ENCODE results near the gene BMP7.

Gene BMP7

DNA sequence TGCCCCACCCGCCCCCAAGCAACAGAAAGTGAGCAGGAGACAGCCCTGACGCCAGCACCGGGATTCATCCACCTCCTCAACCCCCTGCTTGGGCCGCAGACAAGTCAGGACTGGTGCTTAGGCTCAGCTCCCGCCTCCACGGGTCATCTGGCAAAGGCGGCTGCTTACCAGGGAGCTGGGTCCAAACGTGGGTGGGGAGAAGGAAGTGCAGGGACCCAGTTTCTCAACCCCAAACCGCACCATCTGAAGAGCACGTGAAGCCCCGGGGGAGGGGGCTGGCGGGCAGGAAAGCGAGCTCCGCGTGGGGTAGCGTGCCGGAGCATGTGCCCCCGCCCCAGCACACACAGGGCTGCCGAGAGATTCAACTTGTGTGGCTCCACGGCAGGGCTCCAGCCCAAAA lies 87.2 kb downstream of the BMP7 start:
- no peak overlapping the region for H3K27ac Mint-ChIP-seq
- H3K4me3 Mint-ChIP-seq: no peak overlapping the region
- no peaks in the 10 kb centered on the region for H3K36me3 Mint-ChIP-seq
- DNase-seq (ENCODE audit: low spot score in 2 of 2) (no peak), ATAC-seq (no peak)
- H3K9me3 Mint-ChIP-seq: peaks cover 4% of the 10 kb centered on the region
- peaks cover 9% of the 10 kb centered on the region for H3K4me1 Mint-ChIP-seq

- ATAC-seq: no peak
- H3K4me3 Mint-ChIP-seq: no peak overlapping the region
- DNase-seq (ENCODE audit: low spot score in 2 of 2): no peak
- peaks cover 4% of the 10 kb centered on the region for H3K9me3 Mint-ChIP-seq
- peaks cover 9% of the 10 kb centered on the region for H3K4me1 Mint-ChIP-seq
- no peaks in the 10 kb centered on the region for H3K36me3 Mint-ChIP-seq
- H3K27ac Mint-ChIP-seq: no peak overlapping the region
These were observed 87.8 kb downstream of the BMP7 start for GRCh38 chr20:57178582-57179111.

DNA sequence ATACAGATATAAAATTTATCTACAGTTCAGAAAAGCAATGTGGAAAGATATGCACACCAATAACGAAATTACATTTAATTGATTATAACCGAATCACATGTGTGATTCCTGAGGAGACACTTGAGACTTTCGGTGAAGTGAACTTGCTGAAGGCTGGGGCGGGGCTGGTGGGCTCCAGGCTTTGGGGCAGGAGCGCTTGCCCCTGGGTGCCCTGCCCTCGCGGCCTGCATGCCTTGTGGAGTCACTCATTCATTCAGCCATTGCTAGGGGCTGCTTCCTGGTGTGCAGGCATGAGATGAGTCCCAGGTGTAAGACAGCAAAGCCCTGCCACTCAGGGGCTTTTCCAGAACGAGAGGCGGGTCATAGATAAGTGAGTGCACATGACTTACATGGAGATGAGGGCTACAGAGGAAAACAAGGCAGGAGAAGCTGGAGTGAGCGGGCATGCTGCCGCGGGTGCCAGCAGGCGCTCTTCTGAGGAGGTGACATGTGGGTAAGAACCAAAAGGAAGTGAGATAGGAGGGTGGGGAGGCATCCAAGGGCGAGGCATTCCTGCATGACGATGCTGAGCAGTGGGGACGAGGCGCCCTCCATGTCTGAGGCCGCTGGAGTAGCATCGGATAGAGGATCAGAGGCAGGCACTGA lies 88.7 kb downstream of the BMP7 start:
- peaks cover 9% of the 10 kb centered on the region for H3K4me1 Mint-ChIP-seq
- no peaks in the 10 kb centered on the region for H3K36me3 Mint-ChIP-seq
- ATAC-seq: no peak
- no peak for DNase-seq (ENCODE audit: low spot score in 2 of 2)
- H3K4me3 Mint-ChIP-seq: no peak overlapping the region
- no peak overlapping the region for H3K27ac Mint-ChIP-seq
- peaks cover 4% of the 10 kb centered on the region for H3K9me3 Mint-ChIP-seq

GRCh38 chr20:57176842-57177241 lies 89.6 kb downstream of the BMP7 start:
- no peaks in the 10 kb centered on the region for H3K36me3 Mint-ChIP-seq
- H3K27ac Mint-ChIP-seq: no peak overlapping the region
- peaks cover 9% of the 10 kb centered on the region for H3K4me1 Mint-ChIP-seq
- H3K9me3 Mint-ChIP-seq: peaks cover 4% of the 10 kb centered on the region
- DNase-seq (ENCODE audit: low spot score in 2 of 2) (no peak), ATAC-seq (no peak)
- no peak overlapping the region for H3K4me3 Mint-ChIP-seq

DNA sequence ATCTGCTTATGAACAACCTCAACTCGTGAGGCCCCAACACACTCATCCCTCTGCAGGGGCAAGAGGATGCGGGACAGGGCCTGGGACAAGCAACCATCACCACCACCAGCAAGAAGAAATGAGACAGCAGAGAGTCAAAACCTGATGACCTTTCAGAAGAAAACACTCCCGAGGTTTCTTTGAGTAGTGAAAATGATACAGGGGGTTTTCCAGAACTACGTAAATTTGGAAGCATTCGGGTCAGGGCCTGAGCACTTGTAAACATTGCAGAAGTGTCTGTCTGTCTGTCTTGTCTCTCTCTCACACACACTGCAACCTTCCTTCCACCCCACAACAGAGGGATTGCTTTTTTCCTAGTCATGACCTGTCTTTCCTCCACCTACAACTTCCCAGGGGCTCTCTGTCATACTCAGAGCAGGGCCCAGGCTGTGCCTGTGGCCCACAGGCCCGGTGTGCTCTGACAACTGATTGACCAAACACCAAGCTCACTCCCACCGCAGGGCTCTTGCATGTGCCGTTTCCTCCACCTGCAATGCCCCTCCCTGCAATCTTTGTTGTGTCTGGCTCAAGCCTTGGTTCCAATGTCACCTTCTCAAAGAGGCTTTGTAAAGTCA lies 90.9 kb downstream of the BMP7 start:
- ATAC-seq (peak; percentile 63), DNase-seq (ENCODE audit: low spot score in 2 of 2) (peak in 1 of 2 donors; percentile 51)
- Mint-ChIP-seq H3K9me3 (peaks cover 4% of the 10 kb centered on the region), H3K4me1 (peaks cover 9% of the 10 kb centered on the region), H3K27ac (no peak overlapping the region), H3K4me3 (no peak overlapping the region), H3K36me3 (no peaks in the 10 kb centered on the region)

DNA sequence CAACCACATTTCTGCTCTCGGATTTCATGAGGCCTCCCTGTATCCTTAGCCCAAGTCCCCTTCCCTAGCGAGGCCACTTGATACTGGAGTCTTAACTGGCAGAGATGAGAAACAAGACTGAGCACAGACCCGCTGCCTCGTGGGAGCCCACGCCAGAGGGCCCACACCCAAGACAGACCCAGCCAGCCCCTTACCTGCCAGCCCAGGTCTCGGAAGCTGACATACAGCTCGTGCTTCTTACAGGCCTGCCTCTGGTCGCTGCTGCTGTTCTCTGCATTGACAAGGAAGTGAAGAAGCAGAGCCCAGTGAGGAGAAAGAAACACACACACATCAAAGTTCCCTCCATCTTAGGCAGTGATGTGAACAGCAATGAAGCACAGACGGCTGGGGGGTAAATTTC lies 91.7 kb downstream of the BMP7 start:
- no peak overlapping the region for H3K4me3 Mint-ChIP-seq
- peaks cover 4% of the 10 kb centered on the region for H3K9me3 Mint-ChIP-seq
- no peak overlapping the region for H3K27ac Mint-ChIP-seq
- no peak for DNase-seq (ENCODE audit: low spot score in 2 of 2)
- peaks cover 9% of the 10 kb centered on the region for H3K4me1 Mint-ChIP-seq
- H3K36me3 Mint-ChIP-seq: no peaks in the 10 kb centered on the region
- no peak for ATAC-seq

- Mint-ChIP-seq H3K4me1 (peaks cover 9% of the 10 kb centered on the region), H3K36me3 (no peaks in the 10 kb centered on the region), H3K27ac (no peak overlapping the region), H3K4me3 (no peak overlapping the region), H3K9me3 (peaks cover 4% of the 10 kb centered on the region)
- DNase-seq (ENCODE audit: low spot score in 2 of 2): no peak
- no peak for ATAC-seq
These were observed 92.5 kb downstream of the BMP7 start for GRCh38 chr20:57173986-57174385.

DNA sequence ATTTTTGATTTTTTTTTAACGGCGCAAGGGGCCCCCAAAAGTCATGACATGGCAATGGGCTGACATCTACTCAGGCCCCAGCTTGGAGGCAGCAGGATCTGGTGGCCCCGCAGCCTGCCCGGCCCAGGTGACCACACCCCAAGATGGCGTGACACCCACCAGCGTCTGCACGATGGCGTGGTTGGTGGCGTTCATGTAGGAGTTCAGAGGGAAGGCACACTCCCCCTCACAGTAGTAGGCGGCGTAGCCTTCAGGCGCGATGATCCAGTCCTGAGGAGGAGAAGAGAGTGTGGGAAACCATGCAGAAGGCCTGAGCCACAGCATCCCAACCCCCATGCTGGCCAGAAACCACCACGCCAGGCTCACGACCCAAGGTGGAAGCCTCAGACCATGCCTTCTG lies 93.4 kb downstream of the BMP7 start:
- no peaks in the 10 kb centered on the region for H3K36me3 Mint-ChIP-seq
- ATAC-seq (no peak), DNase-seq (ENCODE audit: low spot score in 2 of 2) (no peak)
- no peak overlapping the region for H3K4me3 Mint-ChIP-seq
- H3K9me3 Mint-ChIP-seq: peaks cover 3% of the 10 kb centered on the region
- H3K4me1 Mint-ChIP-seq: peaks cover 7% of the 10 kb centered on the region
- H3K27ac Mint-ChIP-seq: no peak overlapping the region

DNA sequence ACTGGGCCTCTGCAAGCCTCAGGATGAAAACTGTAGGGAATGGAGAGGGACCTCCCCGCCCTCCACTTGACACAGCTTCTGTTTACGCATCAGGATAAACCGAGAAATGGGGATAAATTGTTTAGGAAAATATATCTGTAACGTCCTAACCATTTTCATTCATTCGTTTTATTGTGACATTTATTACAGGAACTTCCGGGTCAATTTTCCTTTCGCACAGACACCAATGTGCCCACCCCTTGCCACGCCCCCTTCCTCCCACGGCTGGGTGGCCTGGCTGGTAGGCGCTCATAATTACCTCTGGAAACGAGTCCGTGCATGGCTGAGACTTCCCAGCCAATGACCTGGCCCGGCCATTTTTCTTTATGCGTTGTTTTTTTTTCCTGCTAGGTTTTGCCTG lies 96.1 kb downstream of the BMP7 start:
- no peaks in the 10 kb centered on the region for H3K9me3 Mint-ChIP-seq
- H3K36me3 Mint-ChIP-seq: no peaks in the 10 kb centered on the region
- H3K4me3 Mint-ChIP-seq: no peak overlapping the region
- H3K4me1 Mint-ChIP-seq: no peaks in the 10 kb centered on the region
- DNase-seq (ENCODE audit: low spot score in 2 of 2) (no peak), ATAC-seq (no peak)
- no peak overlapping the region for H3K27ac Mint-ChIP-seq

- Mint-ChIP-seq H3K4me3 (no peak overlapping the region), H3K27ac (no peak overlapping the region), H3K4me1 (no peaks in the 10 kb centered on the region), H3K9me3 (no peaks in the 10 kb centered on the region), H3K36me3 (no peaks in the 10 kb centered on the region)
- no peak for ATAC-seq
- DNase-seq (ENCODE audit: low spot score in 2 of 2): no peak
These were observed 97.3 kb downstream of the BMP7 start for GRCh38 chr20:57169162-57169561.

DNA sequence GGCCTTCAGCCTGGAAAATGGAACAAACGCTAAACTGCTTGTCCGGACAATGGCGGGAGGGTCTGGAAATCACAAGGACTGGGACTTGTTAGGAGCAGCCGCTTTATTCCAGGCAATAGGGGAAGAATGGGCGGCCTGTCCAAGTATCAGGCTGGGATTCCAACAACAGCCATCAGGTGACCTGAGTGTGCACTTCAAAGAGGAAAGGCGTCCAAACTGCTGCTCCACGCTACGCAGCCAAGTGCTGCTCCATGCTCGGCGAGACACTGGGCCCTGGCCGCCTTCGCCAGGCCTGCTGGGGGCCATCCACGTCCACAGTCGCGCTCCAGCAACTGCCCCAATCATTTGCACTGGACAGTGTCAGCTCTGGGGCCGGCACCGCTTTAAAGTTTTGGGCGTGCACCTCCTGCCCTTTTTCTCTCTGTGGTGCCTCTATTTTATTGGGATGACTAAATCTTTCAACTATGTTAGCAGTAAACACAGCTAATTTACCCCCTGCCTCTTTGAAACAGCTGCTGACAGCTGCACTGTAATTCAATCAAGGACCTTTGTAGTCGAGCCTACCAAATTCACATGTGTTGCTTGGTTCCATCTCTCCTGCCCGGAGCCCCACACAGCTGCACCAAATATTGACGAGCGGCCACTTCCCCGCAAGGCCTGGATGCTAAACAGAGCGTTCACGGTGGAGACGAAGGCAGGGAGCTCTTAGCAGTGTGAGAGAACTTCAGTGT lies 98.3 kb downstream of the BMP7 start:
- no peak for DNase-seq (ENCODE audit: low spot score in 2 of 2)
- Mint-ChIP-seq H3K27ac (no peak overlapping the region), H3K4me3 (no peak overlapping the region), H3K4me1 (no peaks in the 10 kb centered on the region), H3K36me3 (no peaks in the 10 kb centered on the region), H3K9me3 (no peaks in the 10 kb centered on the region)
- ATAC-seq: no peak

DNA sequence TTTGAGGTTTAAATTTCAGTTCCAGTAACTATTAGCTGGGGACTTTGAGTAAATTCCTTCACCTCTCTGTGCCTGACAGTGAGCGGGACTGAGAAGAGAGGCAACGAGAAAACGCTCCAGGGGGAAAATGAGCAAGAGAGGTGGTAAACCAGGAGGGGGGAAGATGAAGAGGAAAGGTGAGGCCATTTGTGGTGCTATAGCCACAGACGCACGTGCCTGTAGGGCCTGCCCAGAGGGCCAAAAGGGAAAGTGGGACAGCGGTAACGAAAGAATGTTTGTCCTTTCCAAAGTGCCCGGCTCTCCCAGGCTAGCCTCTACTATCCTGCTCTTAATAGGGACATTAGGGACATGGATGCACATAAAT lies 99.2 kb downstream of the BMP7 start:
- H3K4me1 Mint-ChIP-seq: no peaks in the 10 kb centered on the region
- ATAC-seq (no peak), DNase-seq (ENCODE audit: low spot score in 2 of 2) (no peak)
- H3K4me3 Mint-ChIP-seq: no peak overlapping the region
- H3K36me3 Mint-ChIP-seq: no peaks in the 10 kb centered on the region
- no peak overlapping the region for H3K27ac Mint-ChIP-seq
- H3K9me3 Mint-ChIP-seq: no peaks in the 10 kb centered on the region

GRCh38 chr20:57166568-57167291 lies 99.7 kb downstream of the BMP7 start:
- Mint-ChIP-seq H3K4me3 (no peak overlapping the region), H3K9me3 (no peaks in the 10 kb centered on the region), H3K27ac (no peak overlapping the region), H3K4me1 (no peaks in the 10 kb centered on the region), H3K36me3 (no peaks in the 10 kb centered on the region)
- ATAC-seq: no peak
- DNase-seq (ENCODE audit: low spot score in 2 of 2): no peak

- Mint-ChIP-seq H3K36me3 (no peaks in the 10 kb centered on the region), H3K9me3 (no peaks in the 10 kb centered on the region), H3K27ac (no peak overlapping the region), H3K4me1 (no peaks in the 10 kb centered on the region), H3K4me3 (no peak overlapping the region)
- no peak for ATAC-seq
- DNase-seq (ENCODE audit: low spot score in 2 of 2): no peak
These were observed 100.9 kb downstream of the BMP7 start for GRCh38 chr20:57165427-57166004.

DNA sequence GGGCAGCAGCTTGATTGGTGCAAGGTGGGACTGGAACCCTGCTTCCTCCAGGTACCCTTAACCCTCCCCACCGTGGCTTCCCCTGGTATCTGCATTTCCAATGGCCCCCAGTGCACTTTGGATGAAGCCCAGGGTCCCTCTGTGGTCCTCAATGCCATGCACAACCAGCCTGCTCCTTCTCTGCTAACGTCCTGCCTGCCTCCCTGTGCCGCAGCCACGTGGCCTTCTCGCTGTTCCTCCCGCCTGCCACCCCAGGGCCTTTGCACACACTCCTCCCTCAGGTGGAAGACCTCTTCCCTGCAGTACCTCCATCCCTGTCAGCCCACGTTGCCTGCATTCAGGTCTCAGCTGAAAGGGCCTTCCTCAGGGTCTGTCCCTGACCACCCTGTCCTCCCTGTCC lies 101.6 kb downstream of the BMP7 start:
- DNase-seq (ENCODE audit: low spot score in 2 of 2) (no peak), ATAC-seq (no peak)
- H3K27ac Mint-ChIP-seq: no peak overlapping the region
- H3K9me3 Mint-ChIP-seq: no peaks in the 10 kb centered on the region
- no peaks in the 10 kb centered on the region for H3K36me3 Mint-ChIP-seq
- no peak overlapping the region for H3K4me3 Mint-ChIP-seq
- H3K4me1 Mint-ChIP-seq: no peaks in the 10 kb centered on the region

All from stimulated activated effector memory CD8-positive, alpha-beta T cell treated with anti-CD3 and anti-CD28 coated beads, Interleukin-12 subunit alpha, Interleukin-12 subunit beta, amount 100 ng/mL, for 72 hours (primary cell).